ENCODE measurements around the gene COMMD7. TPM values are rescaled to one million over a fixed set of nuclear protein-coding genes. Genes with fewer than 3 reads are reported as not detected.

The COMMD7 gene
- total RNA-seq, 1 experiment from 2014 or later, result 13.2 TPM

DNA sequence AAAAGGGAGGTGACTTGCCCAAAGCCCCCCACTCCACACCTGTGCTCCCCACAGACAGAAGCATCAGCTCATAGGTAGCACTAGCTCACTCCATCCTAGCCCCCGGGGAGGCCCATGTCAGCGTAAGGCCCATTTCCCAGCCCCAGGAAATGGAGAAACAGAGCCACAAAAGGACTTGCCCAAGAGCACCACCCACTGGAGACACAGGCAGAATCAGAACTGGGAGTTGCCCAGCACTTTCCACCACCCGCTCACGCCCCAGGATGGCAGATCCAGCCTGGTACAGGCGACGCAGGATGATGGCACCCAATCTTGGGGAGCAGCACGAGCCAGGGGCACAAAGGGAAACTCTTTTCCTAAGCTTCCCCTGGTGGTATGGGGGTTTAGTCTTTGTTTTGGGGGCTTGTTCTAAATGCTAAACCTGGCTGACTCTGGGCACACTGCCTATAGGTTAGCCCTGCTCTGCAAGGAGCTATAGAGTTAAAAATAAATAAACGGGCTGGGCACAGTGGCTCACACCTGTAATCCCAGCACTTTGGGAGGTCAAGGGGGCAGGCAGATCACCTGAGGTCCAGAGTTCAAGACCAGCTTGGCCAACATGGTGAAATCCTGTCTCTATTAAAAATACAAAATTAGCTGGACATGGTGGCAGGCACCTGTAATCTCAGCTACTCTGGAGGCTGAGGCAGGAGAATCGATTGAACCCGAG lies 81.3 kb downstream of the COMMD7 start:
- ChIA-PET RAD21 (ENCODE audit: low non-redundant PET in 1 of 2, low total read pairs in 2 of 2, uncharacterized antibody in 2 of 2, unreplicated experiment in 2 of 2) (interaction anchor here in 1 of 2 experiments (0.7 kb wide), 1 partner anchor 142 kb away, joined by 4 read pairs; no protein-coding TSS in a partner anchor), POLR2A (no interaction called here), CTCF (no interaction called here)
- Histone ChIP-seq H3K79me2 (ENCODE audit: insufficient read depth, low read length) (no peaks in the 10 kb centered on the region), H2AFZ (ENCODE audit: low read depth, low read length, poor library complexity, severe bottlenecking) (no peak overlapping the region), H3K4me2 (ENCODE audit: low read length) (no peak overlapping the region), H3K9me3 (ENCODE audit: control insufficient read depth in 1 of 2, insufficient read depth in 1 of 2, low read depth in 1 of 2, low read length in 2 of 2) (peaks cover 0 to 6% of the 10 kb centered on the region in 2 experiments; a peak in 1 of 4 replicates), H3K4me3 (replicated peaks in 1 of 2; ENCODE audit: low read depth in 1 of 2, low read length in 2 of 2) (no peak overlapping the region), H3K9me2 (ENCODE audit: insufficient read depth) (no peaks in the 10 kb centered on the region), H3K4me1 (ENCODE audit: control insufficient read depth in 1 of 2, insufficient read depth in 2 of 2, low read length in 2 of 2) (peaks cover 11 to 15% of the 10 kb centered on the region in 2 experiments), H3K9ac (ENCODE audit: low read length) (no peak overlapping the region), H3K27ac (ENCODE audit: low read depth, low read length) (no peak overlapping the region), H3K27me3 (ENCODE audit: insufficient read depth, low read length) (no peaks in the 10 kb centered on the region), H4K20me1 (ENCODE audit: insufficient read depth) (no peaks in the 10 kb centered on the region), H3K36me3 (ENCODE audit: control insufficient read depth in 1 of 2, insufficient read depth in 2 of 2, low read length in 2 of 2) (no peaks in the 10 kb centered on the region)
- intact Hi-C loops (cut with micrococcal nuclease), result no loop called here
- DNase-seq (ENCODE audit: low read depth, low spot score), result no peak
- no TSS peak for BruUV-seq (replicated peaks)
- TF ChIP-seq, protein P1, sequence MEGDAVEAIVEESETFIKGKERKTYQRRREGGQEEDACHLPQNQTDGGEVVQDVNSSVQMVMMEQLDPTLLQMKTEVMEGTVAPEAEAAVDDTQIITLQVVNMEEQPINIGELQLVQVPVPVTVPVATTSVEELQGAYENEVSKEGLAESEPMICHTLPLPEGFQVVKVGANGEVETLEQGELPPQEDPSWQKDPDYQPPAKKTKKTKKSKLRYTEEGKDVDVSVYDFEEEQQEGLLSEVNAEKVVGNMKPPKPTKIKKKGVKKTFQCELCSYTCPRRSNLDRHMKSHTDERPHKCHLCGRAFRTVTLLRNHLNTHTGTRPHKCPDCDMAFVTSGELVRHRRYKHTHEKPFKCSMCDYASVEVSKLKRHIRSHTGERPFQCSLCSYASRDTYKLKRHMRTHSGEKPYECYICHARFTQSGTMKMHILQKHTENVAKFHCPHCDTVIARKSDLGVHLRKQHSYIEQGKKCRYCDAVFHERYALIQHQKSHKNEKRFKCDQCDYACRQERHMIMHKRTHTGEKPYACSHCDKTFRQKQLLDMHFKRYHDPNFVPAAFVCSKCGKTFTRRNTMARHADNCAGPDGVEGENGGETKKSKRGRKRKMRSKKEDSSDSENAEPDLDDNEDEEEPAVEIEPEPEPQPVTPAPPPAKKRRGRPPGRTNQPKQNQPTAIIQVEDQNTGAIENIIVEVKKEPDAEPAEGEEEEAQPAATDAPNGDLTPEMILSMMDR (IDR thresholded peaks at IDR 0.05 in 2 of 3, conservative IDR thresholded peaks at IDR 0.05 in 1 of 3; ENCODE audit: borderline replicate concordance in 1 of 3, insufficient read depth in 1 of 3, low read depth in 2 of 3, low read length in 2 of 3), result peak in 1 of 3 experiments; percentile 13; a peak in 1 of 6 replicates
- TF ChIP-seq YY1 (IDR thresholded peaks at IDR 0.05; ENCODE audit: extremely low read depth, insufficient replicate concordance, low read depth, low read length), result no peak
- TF ChIP-seq RAD21 (IDR thresholded peaks at IDR 0.05; ENCODE audit: low read depth), result 0 out of 2 replicates have a peak, but pooled peaks have one; percentile 10
- ATAC-seq, result no peak

DNA sequence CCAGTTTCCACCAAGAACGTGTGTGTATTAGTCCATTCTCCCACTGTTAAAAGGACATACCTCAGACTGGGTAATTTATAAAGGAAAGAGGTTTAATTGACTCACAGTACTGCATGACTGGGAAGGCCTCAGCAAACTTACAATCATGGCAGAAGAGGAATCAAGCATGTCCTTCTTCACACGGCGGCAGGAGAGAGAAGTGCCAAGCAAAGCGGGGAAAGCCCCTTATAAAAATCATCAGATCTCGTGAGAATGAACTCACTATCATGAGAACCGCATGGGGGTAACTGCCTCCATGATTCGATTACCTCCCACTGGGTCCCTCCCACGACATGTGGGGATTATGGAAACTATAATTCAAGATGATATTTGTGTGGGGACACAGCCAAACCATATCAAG lies 82.6 kb downstream of the COMMD7 start:
- ChIA-PET POLR2A (no interaction called here), RAD21 (ENCODE audit: low non-redundant PET in 1 of 2, low total read pairs in 2 of 2, uncharacterized antibody in 2 of 2, unreplicated experiment in 2 of 2) (no interaction called here), CTCF (no interaction called here)
- Histone ChIP-seq H3K27me3 (ENCODE audit: insufficient read depth, low read length) (no peaks in the 10 kb centered on the region), H3K9ac (ENCODE audit: low read length) (no peak overlapping the region), H2AFZ (ENCODE audit: low read depth, low read length, poor library complexity, severe bottlenecking) (no peak overlapping the region), H3K9me2 (ENCODE audit: insufficient read depth) (no peaks in the 10 kb centered on the region), H3K9me3 (ENCODE audit: control insufficient read depth in 1 of 2, insufficient read depth in 1 of 2, low read depth in 1 of 2, low read length in 2 of 2) (peaks cover 0 to 6% of the 10 kb centered on the region in 2 experiments; a peak in 1 of 4 replicates), H3K4me3 (replicated peaks in 1 of 2; ENCODE audit: low read depth in 1 of 2, low read length in 2 of 2) (no peak overlapping the region), H3K79me2 (ENCODE audit: insufficient read depth, low read length) (no peaks in the 10 kb centered on the region), H3K4me2 (ENCODE audit: low read length) (no peak overlapping the region), H3K4me1 (ENCODE audit: control insufficient read depth in 1 of 2, insufficient read depth in 2 of 2, low read length in 2 of 2) (peaks cover 6 to 9% of the 10 kb centered on the region in 2 experiments), H4K20me1 (ENCODE audit: insufficient read depth) (no peaks in the 10 kb centered on the region), H3K36me3 (ENCODE audit: control insufficient read depth in 1 of 2, insufficient read depth in 2 of 2, low read length in 2 of 2) (no peaks in the 10 kb centered on the region), H3K27ac (ENCODE audit: low read depth, low read length) (no peak overlapping the region)
- intact Hi-C loops (cut with micrococcal nuclease), result no loop called here
- ATAC-seq (no peak), DNase-seq (ENCODE audit: low read depth, low spot score) (no peak)
- no TSS peak for BruUV-seq (replicated peaks)
- no peak for TF ChIP-seq TCF7L2 (IDR thresholded peaks at IDR 0.05; ENCODE audit: borderline replicate concordance, extremely low read depth, insufficient read depth, insufficient read length)
- TF ChIP-seq EZH2phosphoT487 (IDR thresholded peaks at IDR 0.05; ENCODE audit: borderline replicate concordance), result no peak
- TF ChIP-seq FOSL1 (IDR thresholded peaks at IDR 0.05; ENCODE audit: low read depth), result no peak
- no peak for TF ChIP-seq POLR2A (IDR thresholded peaks at IDR 0.05; ENCODE audit: borderline replicate concordance, extremely low read depth, insufficient read depth, insufficient read length)
- no peak for TF ChIP-seq EZH2 (IDR thresholded peaks at IDR 0.05)
- TF ChIP-seq YY1 (IDR thresholded peaks at IDR 0.05; ENCODE audit: extremely low read depth, insufficient replicate concordance, low read depth, low read length), result no peak
- no peak for TF ChIP-seq ZNF274 (IDR thresholded peaks at IDR 0.05; ENCODE audit: low read depth, low read length)
- no peak for TF ChIP-seq CEBPB (IDR thresholded peaks at IDR 0.05; ENCODE audit: low read depth)
- TF ChIP-seq EGR1 (IDR thresholded peaks at IDR 0.05; ENCODE audit: low read depth), result no peak
- TF ChIP-seq CBX3 (IDR thresholded peaks at IDR 0.05; ENCODE audit: low read depth), result no peak
- TF ChIP-seq SRF (IDR thresholded peaks at IDR 0.05; ENCODE audit: low read depth), result no peak
- TF ChIP-seq, protein P1 (IDR thresholded peaks at IDR 0.05 in 2 of 3, conservative IDR thresholded peaks at IDR 0.05 in 1 of 3; ENCODE audit: borderline replicate concordance in 1 of 3, insufficient read depth in 1 of 3, low read depth in 2 of 3, low read length in 2 of 3), result no peak
- TF ChIP-seq, protein P2, sequence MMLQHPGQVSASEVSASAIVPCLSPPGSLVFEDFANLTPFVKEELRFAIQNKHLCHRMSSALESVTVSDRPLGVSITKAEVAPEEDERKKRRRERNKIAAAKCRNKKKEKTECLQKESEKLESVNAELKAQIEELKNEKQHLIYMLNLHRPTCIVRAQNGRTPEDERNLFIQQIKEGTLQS (IDR thresholded peaks at IDR 0.05), result no peak
- TF ChIP-seq JUND (IDR thresholded peaks at IDR 0.05), result no peak
- no peak for TF ChIP-seq SP1 (IDR thresholded peaks at IDR 0.05; ENCODE audit: low read depth)

All from HCT116 (cell line).